IPS-18a (cell line): ENCODE results near the gene RPS13.

Experiments
- H3K27ac ChIP-seq: one replicate; pipeline ENCODE4 v1.5.1; 2013; ENCODE audit warnings: low read length
- H3K27me3 ChIP-seq: one replicate; pipeline ENCODE4 v1.6.1; 2013; ENCODE audit warnings: mild to moderate bottlenecking, low read length; ENCODE audit not compliant: control insufficient read depth, insufficient read depth
- H3K36me3 ChIP-seq: one replicate; pipeline ENCODE4 v1.6.1; 2013; ENCODE audit warnings: low read depth, low read length; ENCODE audit not compliant: control insufficient read depth
- H3K4me1 ChIP-seq: one replicate; pipeline ENCODE4 v1.6.1; 2013; ENCODE audit warnings: low read depth, low read length; ENCODE audit not compliant: control insufficient read depth
- H3K4me3 ChIP-seq: one replicate; pipeline ENCODE4 v1.5.1; 2013; ENCODE audit warnings: low read length
- H3K9ac ChIP-seq: one replicate; pipeline ENCODE4 v1.6.1; 2013; ENCODE audit warnings: mild to moderate bottlenecking, low read length, moderate library complexity
- H3K9me3 ChIP-seq: one replicate; pipeline ENCODE4 v1.6.1; 2013; ENCODE audit warnings: low read depth, low read length; ENCODE audit not compliant: control insufficient read depth

RPS13 gene

DNA sequence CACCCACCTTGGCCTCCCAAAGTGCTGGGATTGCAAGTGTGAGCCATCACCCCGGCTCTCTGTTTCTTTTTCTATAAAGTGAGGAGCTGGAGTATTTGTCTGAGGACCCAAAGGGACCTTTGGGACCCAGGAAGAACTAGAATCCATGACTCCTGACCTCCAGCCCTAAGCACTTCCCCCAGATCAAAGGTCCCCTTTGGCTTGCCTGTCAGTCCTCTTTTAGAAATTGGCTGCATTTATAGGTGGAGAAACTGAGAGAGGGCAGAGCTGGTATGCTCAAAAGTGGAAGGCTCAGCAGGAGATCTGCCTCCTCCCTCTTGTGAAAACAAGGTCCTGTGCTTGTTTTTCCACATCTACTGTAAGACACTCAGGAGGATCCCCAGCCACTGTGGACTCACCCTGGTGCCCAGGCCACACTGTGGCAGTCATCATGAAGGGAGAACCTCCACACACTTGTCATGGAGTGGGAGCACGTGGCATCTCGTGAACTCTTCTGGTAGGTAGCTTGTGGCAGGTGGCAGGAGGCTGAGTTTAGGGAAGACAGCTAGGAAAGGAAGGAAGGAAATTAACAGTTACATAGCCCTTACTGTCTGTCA is 50.9 kb downstream of the RPS13 start:
- H3K27me3 ChIP-seq: no peaks in the 10 kb centered on the region
- H3K4me3 ChIP-seq: no peak overlapping the region
- H3K27ac ChIP-seq: no peak overlapping the region
- H3K9me3 ChIP-seq: no peaks in the 10 kb centered on the region
- no peaks in the 10 kb centered on the region for H3K36me3 ChIP-seq
- H3K9ac ChIP-seq: no peak overlapping the region
- no peaks in the 10 kb centered on the region for H3K4me1 ChIP-seq

DNA sequence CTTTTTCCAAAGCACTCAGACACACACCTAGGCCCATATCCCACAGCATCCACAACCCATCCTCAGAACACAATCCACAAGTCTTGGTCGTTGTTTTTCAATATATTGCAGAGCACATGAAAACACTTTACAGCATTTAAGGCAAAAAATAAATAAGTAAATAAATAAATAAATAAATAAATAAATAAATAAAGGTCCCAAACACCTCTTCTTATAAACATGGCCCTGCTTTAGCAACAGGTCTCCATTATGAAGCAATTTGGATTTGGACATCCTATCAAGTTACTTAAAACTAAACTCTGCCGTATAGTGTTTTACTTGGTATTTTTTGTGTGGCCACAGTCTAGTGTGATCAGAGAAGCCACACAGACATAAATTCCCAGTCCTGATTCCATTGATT is 52.5 kb downstream of the RPS13 start:
- no peak overlapping the region for H3K27ac ChIP-seq

More for the DNA sequence above, 52.5 kb downstream of the RPS13 start:
- Histone ChIP-seq H3K36me3 (no peaks in the 10 kb centered on the region), H3K4me3 (no peak overlapping the region), H3K9me3 (no peaks in the 10 kb centered on the region), H3K27me3 (no peaks in the 10 kb centered on the region), H3K9ac (no peak overlapping the region), H3K4me1 (no peaks in the 10 kb centered on the region)
